Stimulated activated CD8-positive, alpha-beta memory T cell treated with anti-CD3 and anti-CD28 coated beads, Interleukin-12 subunit alpha, Interleukin-12 subunit beta, amount 100 ng/mL, for 4 hours (primary cell): ENCODE data around the gene PIEZO1.

Experiments
- DNase-seq: peaks from one replicate; pipeline ENCODE4 v3.0.0-alpha.2; 2020; ENCODE audit warnings: low read depth

PIEZO1 gene

DNA sequence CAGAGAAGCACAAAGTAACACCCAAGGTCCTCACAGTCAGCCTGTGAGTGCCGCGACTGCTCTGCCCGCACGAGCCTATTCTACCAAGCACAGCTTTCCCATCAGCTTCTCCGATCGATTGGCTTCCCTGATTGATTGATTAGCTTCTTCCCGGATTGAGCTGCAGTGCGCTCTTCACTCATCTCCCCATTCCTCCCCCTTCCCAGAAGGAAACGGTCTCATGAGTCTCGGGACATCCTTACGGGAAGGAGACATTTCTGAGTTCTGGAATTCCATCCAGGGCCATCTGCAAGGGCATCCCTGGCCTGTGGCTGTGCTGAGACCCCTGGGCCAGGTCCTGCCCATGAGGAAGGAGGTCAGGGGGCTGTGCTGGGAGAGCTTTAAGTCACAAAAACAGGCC lies 18.0 kb downstream of the PIEZO1 start:
- DNase-seq = no peak

DNA sequence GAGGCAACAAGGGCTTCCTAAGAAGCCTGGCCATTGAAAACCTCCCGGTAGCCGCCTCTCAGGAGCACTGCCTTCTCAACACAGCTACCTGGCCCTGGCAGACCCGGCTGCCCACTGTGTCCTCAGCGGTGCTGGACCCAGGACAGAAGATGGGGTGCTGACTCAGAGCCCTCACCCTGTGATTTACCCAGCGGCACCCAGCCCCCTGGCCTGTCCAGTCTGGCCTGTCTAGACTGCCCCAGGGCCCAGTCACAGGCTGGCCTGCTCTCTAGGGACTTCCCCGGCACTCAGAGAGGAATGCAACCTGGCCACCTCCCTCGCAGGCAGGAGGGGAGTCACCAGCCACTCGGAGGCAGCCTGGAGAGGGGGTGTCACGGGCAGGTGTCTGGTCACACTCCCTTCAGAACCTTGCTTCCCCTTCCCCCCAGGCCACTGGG lies 20.1 kb downstream of the PIEZO1 start:
- DNase-seq = no peak

DNA sequence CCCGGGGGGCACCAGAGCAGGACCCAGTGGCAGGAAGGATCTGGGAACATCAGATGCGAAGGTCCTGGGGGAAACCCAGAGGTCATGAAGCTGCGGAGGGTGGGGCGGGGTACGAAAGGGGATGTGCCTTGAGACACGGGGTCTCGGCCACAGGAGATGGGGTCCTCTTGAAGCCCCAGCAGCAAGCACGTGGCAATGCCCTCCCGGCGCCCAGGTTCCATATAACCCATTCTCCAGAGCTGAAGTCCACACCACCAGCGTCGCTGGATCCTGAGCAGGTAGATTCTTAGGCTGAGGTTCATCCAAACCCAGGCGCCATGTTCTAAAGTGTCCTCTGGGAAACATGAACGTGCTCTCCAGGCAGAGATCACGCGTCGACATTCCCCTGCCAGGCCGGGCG lies 20.9 kb downstream of the PIEZO1 start:
- no peak for DNase-seq

DNA sequence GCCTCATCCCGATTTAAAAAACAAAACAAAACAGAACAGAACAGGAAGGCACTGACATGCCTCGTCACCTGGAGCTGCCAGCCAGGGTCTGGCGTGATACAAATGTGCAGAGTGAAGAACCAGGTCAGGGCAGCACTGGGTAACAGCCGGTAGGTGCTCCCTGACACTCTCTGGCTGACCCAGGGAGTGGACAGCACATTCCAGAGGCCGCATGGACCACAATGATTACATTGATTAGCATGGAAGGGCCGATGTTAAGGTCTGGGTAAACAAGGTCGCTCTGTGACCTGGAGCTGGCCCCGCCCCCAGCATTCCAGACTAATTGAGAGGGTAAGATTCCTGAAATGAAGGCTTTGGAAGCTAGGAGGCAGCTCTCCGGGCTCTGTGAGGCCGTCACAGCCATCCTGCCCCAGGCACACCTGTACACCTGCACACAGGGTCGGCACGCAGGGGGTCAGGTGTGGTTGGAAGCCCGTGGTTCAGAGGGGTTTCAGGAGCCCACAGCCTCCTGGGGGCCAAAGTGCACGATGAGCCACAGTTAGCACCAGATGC lies 21.4 kb downstream of the PIEZO1 start:
- no peak for DNase-seq

DNA sequence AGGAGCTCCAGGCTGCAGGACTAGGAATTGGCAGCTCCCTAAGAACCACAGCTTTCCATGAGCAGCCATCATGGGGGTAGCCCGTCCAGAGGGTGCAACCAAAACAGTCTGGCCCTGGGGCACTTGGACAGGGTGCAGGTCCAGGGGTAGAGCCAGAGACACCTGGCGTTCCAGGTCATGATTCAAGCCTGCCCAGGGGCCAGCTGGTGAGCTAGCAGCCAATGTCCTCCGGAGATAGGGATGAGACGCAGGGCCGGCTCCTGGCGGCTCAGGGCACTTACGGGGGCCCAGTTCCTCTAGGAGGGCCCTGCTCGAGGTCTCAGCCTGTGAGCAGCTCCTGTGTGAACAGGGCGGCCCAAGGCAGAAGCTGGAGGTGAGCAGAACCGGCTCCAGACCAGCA lies 22.1 kb downstream of the PIEZO1 start:
- no peak for DNase-seq

DNA sequence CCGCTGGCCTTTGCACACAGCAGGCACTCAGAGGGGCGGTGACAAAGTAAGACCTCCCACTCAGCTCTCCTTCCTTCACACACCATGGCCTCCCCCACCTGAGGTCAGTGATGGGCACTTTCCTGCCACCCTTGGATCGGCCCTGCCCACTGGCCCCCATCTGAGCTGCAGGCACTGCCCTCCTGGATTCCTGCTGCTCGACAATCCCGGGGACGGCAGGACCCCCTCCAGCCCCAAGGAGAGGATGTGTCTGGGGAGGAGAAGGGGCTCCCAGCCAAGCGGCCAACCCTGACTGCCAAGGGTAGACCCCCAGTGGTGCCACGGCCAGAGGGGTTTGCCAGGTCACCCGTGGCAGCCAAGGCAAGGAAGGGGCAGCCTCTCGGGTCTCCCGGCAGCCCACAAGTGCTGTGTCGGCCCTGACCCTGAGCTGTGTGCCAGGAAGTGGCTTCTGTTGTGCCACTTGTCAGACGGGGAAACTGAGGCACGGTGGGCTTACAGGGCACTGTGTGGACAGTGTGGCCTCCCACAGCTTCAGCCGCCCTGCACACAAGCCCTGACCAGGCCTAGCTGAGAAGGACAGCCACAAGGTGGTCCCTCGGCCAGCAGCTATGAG lies 22.7 kb downstream of the PIEZO1 start:
- DNase-seq = no peak

DNA sequence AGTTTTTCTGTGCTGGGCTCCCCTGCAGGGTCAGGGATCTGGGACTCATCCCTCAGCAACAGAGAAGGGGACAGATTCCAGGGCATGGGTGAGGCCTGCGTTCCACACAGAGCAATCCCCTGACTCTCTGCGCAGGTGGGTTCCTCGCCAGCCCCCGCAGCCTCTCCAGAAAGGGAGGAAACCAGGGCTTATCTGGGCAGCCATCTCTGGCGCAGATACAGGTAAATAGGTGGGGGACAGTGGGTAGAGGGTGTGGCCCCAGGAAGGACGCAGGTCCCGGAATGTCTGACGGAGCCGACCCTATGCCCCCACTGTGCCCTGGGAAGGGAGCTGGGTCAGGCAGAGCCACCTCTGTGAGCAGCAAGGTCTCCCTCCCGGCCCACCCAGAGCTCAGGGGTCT lies 23.2 kb downstream of the PIEZO1 start:
- no peak for DNase-seq

DNA sequence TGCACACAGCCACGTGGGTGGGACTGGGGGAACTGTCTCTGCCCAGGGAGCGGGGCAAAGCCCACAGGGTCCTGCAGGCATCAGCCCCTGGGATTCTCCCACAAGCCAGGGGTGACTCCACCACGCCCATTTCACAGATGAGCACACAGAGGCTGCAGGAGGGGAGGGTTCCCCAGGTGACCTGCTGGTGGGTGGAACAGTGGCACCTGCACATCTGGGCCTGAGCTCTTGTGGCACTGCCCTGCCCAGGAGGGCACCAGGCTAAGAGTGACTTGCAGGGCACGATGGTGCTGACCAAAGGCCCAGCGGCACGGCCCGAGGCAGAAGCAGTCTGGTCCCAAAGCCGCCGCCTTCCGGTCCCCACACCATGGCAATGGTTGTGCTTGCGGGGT lies 23.9 kb downstream of the PIEZO1 start:
- DNase-seq = no peak

DNA sequence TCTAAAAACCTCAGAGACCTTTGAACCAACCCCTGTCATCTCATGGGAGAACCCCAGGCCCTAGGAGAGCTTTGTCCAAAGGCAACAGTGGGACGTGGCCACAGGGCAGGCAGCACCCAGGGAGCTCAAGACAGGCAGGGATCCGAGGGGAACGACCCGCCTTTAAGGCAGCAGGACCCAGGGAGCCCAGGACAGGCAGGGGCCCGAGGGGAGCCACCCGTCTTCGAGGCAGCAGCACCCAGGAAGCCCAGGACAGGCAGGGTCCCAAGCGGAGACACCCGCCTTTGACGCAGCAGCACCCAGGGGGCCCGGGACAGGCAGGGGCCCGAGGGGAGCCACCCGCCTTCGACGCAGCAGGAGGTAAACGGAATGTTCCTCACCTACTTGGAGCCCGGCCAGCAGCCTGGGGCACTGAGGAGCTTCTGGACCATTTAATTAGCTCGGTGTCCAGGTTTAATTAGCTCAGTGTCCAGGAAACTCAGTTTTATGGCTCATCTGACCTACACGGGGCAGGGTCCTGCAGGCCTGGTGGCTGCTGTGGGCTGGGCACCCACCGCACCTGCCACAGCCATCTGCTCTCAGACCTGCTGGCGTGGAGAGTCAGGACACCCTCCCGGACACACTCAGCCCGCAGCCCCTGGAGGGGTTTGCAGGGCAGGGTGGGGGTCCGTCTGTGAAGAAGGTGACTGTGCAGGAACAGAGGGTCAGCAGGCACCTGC lies 24.4 kb downstream of the PIEZO1 start:
- no peak for DNase-seq

DNA sequence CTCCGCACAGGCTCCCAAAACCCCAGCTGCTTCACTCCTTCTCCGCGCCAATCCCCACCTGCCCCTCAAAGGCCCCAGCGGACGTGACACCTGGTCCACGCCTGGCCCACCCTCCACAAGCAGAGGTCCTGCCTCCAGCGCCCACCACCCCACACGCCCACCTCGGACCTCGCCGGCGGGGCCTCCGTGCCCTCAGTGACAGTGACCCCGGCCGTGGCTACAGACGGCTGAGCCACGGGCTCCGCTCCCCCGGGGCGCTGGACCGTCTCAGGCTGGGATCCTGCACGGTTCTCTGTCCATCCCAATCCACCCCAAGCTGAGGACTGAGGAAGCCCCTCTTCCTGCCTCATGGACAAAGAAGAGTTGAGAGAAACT lies 25.1 kb downstream of the PIEZO1 start:
- DNase-seq = no peak

DNA sequence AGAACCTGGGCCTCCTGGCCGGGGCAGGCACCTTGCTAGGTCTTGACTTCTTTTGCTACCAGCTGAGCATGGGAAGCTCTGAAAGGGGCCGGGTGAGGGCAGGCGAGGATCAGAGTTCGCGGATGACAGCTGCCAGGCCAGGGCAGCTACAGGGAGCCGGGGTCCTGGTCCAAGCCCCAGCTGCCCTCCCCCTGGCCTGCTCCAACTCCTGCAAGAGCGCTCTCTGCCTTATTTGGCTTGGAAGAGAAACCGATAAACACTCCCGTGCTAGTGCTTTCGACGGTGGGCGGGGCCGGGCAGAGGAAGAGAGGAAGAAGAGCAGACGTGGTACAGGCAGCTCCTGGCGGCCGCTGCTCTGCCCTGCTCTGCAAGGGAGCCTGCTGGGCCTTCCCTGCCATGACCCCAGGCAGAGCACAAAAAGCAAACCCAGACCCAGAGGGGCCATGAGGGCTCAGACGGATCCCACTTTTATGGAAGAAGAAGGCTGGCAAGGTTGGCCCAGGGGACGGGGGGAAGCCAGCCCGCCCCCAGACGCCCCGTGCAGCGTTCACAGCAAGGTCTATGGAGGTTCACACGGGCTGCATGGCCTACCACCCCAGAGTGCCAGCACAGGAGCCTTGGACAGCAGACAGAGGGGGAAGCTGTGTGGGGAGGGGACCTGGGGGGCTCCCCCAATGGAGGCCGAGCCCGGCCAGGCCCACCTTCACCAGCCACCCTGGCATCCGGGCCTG lies 25.6 kb downstream of the PIEZO1 start:
- no peak for DNase-seq

DNA sequence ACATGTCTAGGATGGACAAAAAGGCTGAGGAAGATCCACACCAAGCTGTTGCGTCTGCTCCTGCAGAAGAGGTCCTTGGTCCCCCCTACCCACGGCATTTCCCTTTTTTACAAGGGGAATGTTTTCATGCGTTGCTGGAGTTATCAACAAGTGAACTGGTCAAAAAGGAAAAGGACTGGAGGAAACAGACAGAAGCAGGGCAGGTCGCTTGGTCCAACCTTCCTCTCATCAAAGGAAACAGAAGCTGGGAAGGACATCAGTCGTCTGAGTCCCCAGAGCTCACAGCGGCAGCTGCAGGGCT lies 26.1 kb downstream of the PIEZO1 start:
- DNase-seq = no peak

DNA sequence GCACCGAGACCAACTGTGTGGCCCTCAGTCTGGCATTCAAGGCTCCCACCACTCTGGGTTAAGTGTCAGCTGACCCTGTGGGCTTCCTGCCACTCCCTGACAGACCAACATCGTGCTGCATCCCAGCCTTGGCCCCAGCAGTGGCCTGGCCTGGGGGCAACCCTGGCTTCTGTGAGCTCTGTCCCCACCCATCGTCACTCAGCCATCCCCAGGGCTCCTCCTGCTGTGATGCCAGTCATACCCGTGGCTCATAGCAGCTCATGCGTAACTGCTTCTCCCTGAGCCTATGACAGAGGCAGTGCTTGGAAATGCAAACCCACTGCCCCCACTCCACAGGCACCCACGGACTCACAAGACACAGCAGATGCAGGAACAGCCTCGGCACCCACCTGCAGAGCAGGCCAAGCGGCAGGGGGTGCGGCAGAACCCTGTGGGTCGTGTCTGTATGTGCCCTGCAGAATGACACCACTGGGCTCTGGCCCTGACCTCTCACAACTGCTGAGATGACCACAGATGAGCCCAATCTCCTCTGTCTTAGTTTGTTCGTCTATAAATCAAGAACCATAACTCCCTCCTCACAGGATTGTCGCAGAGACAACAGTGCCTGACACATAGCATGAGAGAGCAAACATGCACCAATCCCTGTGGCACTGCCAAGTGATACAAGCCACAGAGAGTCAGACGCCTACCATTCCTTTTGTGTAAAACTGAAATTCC lies 26.6 kb downstream of the PIEZO1 start:
- DNase-seq = no peak

DNA sequence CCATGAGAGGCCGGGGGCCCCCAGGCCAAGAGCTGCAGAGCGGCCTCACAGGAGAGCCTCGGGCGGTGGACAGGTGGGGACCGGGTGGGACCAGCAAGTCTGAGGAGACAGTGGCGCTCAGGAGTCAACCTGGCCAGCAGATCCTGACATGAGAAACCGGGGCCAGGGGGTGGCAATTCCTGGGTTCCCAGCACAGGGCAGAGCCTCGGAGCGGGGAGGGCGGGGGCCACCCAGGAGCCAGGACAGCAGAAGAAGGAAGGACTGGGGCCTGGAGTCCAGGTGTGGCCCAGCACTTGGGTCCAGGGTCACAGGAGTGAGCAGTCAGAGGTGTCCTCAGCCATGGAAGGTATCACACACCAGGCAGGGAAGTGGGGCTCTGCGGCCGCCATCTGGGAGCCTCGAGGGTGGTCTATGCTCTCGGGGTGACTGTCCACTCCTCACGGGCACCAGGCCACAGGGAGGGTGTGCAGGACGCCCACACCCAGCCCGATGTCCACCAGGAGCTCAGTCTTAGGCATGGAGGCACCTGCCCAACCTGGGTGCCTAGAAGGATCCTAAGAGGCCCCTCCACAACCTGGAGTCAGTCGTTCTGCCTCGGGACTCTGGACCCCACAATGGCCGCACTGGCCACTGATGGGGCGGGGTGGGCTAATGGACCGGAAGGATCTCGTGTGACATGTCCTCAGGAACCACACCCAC lies 29.1 kb downstream of the PIEZO1 start:
- no peak for DNase-seq

DNA sequence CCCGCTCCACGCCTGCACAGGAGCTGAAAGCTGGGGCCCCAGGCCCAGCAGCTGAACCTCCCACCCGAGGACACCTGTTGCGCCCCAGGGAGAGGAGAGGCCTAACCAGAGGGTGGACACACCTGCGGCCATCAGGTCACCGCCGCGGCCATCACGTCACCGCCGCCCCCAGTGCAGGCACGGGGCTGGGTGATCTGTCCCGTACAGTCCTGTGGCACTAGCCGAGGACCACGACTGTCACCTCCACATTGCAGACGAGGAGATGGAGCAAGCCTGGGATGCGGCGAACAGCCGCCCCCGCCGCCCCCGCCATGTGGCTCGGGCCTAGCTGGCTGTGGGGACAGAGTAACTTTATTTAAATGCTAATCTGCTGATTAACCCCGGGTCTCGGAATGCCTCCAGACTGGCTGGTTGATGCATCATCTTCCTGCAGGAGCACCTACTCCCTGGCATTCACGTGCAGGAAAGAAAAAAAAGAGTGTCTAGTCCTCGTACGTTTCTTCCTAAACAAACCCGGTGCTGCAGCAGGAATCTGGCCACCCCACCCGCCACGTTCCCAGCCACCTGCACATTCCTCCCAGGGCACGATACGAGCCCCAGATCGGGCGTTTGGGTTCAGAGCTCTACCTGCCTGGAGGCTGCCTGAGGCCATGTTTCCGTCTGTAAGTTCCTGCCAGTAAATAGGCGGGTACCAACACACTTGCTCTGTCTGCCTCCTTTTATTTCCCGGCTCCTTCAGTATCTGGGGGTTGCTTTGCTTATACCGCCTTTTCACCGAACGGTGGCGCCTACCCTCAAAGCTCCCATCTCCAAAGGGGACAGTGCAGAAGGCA lies 29.9 kb downstream of the PIEZO1 start:
- no peak for DNase-seq

DNA sequence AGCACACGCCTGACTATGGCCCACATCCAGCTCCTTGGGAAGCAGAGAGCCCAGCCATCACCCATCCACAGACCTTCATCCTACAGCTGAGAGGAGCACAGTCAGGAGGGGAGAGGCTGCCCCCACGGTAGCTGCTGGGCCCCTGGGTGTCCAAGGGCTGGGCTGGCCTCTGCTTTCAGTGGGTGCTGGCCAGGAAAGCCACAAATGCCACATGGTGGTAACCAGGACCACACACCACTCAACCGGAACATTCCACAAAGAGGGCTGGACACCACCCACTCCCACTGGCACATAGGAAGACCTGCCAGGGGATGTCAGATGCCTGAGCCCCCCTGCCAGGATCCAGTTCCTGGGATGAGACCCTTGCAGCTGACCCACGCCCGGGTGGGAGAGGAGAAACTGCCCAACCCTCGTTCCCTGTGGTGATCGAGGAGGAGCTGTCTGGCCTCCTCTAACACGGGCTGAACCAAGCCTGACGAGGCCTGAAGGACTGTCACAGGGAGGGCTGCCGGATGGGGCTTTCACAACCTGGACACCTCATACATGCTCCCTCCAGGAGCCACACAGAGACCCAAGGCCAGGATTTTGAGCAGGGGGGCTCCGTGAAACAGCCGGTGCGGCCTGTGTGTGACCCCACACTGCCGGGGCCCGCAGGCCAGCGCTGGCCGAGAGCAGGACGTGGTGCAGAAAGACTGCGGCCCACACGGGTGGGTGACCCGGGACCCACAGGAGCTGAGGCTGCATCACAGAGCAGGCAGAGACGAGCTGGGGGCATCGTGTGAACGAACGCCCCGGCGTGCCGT lies 30.7 kb downstream of the PIEZO1 start:
- no peak for DNase-seq

DNA sequence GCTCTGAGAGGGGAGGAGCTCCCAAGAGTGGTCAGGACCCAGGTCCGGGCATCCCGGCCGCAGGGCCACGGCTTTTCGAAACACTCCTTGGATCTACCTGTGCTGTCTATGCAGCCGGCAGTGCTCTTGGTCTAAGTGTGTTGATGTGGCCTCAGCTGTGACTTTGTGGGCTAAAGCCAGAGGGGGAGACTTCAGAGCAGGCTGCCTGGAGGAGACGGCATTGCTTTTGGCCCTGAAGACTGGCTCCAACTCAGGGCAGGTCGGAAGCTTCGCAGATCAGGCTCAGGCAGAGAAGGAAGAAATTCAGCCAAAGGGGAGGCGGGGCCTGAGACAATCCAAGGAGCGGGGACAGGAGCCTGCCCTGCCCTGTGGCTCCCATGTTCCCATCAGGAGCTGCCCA lies 31.4 kb downstream of the PIEZO1 start:
- DNase-seq = no peak

DNA sequence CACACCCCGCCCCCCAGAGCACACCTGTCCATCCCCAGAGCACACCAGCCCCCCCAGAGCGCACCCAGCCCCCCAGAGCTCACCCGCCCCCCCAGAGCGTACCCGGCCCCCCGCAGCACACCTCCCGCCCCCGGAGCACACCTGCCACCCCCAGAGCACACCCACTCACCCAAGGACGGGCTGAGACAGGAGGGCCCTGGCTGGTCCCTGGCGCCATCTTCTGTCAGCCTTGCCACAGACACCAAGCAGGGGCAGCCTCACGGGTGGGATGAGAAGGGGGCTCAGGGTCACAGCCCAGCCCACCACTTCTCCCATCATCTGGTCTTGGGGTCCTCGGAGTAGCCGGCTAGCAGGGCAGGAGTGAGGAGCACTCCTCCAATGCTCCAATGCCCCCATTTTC lies 31.8 kb downstream of the PIEZO1 start:
- DNase-seq = no peak

DNA sequence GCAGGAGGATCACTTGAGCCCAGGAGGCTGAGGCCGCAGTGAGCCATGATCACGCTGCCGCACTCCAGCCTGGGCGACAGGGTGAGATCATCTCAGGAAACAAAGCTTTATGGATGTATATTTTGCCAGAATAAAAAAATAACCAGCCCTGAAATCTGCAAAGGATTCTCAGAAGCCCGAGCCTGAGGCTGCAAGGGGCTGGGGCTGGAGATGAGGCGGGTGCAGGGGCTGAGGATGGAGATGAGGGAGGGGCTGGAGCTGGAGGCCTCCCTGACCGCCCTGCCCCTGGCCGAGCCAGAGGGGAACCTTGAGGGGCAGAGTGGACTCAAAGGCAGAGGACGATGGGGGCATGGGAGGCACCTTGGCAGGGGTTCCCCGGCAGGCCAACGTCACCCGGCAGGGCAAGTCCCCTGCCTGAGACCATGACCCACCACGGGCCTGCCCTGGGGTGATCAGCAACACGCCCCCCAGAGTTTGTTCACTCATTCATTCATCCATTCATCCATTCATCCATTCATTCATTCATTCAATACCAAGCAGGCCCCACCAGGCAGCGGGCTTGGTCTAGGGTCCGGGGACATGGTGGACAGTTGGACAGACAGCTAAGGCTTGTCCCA lies 32.5 kb downstream of the PIEZO1 start:
- no peak for DNase-seq

DNA sequence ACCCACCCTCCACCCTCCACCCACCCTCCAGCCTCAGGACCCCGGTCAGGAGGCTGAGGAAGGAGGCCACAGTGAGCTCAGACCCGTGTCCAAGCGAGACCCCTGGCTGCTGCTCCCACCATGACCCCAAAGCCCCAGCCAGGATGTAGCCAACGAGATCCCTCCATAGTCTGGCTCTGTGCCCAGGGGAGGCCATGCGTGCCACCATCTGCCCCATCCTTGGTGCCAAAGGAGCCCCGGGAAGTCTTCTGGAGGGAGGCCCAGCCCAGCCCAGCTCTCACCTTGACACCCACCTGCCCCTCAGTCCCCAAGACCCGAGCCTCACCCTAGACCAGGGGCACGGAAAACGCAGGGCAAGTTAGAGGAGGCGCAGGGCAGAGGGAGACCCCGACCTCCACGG lies 34.2 kb downstream of the PIEZO1 start:
- no peak for DNase-seq
